HG03108 (cell line): ENCODE results near the gene TRRAP.
"Not testable (repeated sequence)": the region's sequence is repeated elsewhere in the genome, so short reads cannot be mapped to it uniquely, and the experiment has no call there.

Source experiments
- ATAC-seq: cut with Tn5 transposase; IDR thresholded peaks from one replicate; pipeline ENCODE4 v1.9.1; 2021; ENCODE audit warnings: moderate library complexity; ENCODE audit not compliant: unreplicated experiment

TRRAP gene

GRCh38 chr7:99040104-99040958, 162.0 kb downstream of the TRRAP start:
- ATAC-seq: no peak

- no peak for ATAC-seq
Observed at GRCh38 chr7:99041526-99041925, 163.2 kb downstream of the TRRAP start.

- no peak for ATAC-seq
Observed at GRCh38 chr7:99042957-99043356, 164.6 kb downstream of the TRRAP start.

- not testable (repeated sequence) for ATAC-seq
Observed at GRCh38 chr7:99044858-99045257, 166.5 kb downstream of the TRRAP start.

- not testable (repeated sequence) for ATAC-seq
Observed at GRCh38 chr7:99046262-99046661, 167.9 kb downstream of the TRRAP start.

GRCh38 chr7:99046722-99047121, 168.4 kb downstream of the TRRAP start:
- ATAC-seq: no peak

- ATAC-seq: no peak
Observed at GRCh38 chr7:99047526-99048077, 169.3 kb downstream of the TRRAP start.

GRCh38 chr7:99050971-99051370, 172.6 kb downstream of the TRRAP start:
- ATAC-seq: no peak

- ATAC-seq: no peak
Observed at GRCh38 chr7:99054781-99055180, 176.4 kb downstream of the TRRAP start.

- ATAC-seq: no peak
Observed at GRCh38 chr7:99061001-99061776, 182.9 kb downstream of the TRRAP start.
